Dermis microvascular lymphatic vessel endothelial cell (primary cell): ENCODE results near the gene GNPAT. TPM values are rescaled to one million over a fixed set of nuclear protein-coding genes. Genes with fewer than 3 reads are reported as not detected.

Experiments used
- DNase-seq, 2 donors: peaks; one replicate each; pipeline versions ENCODE4 v3.0.0 to v3.0.0-alpha.2; 2010; ENCODE audit warnings: low read depth in 2 of 2
- total RNA-seq: library from RNA; depleted of rRNA; stranded (reverse); fragments of >200 nt; gene quantifications from 2 replicates; pipeline ENCODE4 v1.2.1, GENCODE V29; 2014

Gene GNPAT
- total RNA-seq, 1 donor from 2014 or later: 43.3 TPM

- DNase-seq: no peak
These were observed 76.4 kb downstream of the GNPAT start for GRCh38 chr1:231317306-231318014.

- no peak for DNase-seq
These were observed 77.0 kb downstream of the GNPAT start for GRCh38 chr1:231318015-231318355.

GRCh38 chr1:231318568-231318967 lies 77.6 kb downstream of the GNPAT start:
- DNase-seq: no peak

GRCh38 chr1:231319080-231319479 lies 78.1 kb downstream of the GNPAT start:
- DNase-seq: no peak

- DNase-seq: no peak
These were observed 82.0 kb downstream of the GNPAT start for GRCh38 chr1:231322880-231323530.

GRCh38 chr1:231324660-231325059 lies 83.6 kb downstream of the GNPAT start:
- DNase-seq: no peak

GRCh38 chr1:231326248-231326647 lies 85.2 kb downstream of the GNPAT start:
- no peak for DNase-seq

Other genes starting within 250 kb of the GNPAT start
- 20.0 and 30.5 TPM in 2 replicates for gene FAM89A, start 201.0 kb upstream of the GNPAT start, total RNA-seq
- gene TRIM67, start 79.2 kb upstream of the GNPAT start, total RNA-seq: not detected in 2 replicates
- 16.4 and 21.9 TPM in 2 replicates for gene EXOC8, start 96.6 kb downstream of the GNPAT start, total RNA-seq
- 12.3 and 13.9 TPM in 2 replicates for gene SPRTN, start 97.1 kb downstream of the GNPAT start, total RNA-seq
- gene EGLN1, start 181.1 kb downstream of the GNPAT start, total RNA-seq: 49.7 and 50.7 TPM in 2 replicates